ENCODE measurements around the gene SPOP.

The SPOP gene

DNA sequence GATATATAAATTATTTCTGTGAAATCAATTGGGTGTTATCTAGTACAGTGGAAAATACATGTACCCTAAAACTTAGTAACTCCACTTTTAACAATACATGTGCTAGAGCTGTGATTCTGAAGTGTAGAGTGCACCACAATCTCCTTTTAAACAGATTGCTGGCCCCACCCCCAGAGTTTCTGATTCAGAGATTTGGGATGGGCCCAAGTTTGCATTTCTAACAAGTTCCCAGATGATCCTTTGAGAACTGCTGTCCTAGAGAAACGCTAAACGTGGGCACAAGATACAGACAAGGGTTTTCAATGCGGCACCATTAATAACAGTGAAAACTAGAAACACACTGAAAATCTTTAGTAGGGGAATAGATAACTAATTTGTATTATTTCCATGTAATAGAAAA, 53.0 kb downstream of the SPOP start:
- ATAC-seq (ENCODE audit: low read depth) (no peak), DNase-seq (ENCODE audit: low spot score) (no peak)
- TF ChIP-seq, protein P1, sequence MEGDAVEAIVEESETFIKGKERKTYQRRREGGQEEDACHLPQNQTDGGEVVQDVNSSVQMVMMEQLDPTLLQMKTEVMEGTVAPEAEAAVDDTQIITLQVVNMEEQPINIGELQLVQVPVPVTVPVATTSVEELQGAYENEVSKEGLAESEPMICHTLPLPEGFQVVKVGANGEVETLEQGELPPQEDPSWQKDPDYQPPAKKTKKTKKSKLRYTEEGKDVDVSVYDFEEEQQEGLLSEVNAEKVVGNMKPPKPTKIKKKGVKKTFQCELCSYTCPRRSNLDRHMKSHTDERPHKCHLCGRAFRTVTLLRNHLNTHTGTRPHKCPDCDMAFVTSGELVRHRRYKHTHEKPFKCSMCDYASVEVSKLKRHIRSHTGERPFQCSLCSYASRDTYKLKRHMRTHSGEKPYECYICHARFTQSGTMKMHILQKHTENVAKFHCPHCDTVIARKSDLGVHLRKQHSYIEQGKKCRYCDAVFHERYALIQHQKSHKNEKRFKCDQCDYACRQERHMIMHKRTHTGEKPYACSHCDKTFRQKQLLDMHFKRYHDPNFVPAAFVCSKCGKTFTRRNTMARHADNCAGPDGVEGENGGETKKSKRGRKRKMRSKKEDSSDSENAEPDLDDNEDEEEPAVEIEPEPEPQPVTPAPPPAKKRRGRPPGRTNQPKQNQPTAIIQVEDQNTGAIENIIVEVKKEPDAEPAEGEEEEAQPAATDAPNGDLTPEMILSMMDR (IDR thresholded peaks at IDR 0.05; ENCODE audit: poor library complexity, severe bottlenecking) = no peak
- Histone ChIP-seq H3K27me3 (ENCODE audit: insufficient read depth, poor library complexity, severe bottlenecking) (no peaks in the 10 kb centered on the region), H3K4me1 (ENCODE audit: insufficient read depth, poor library complexity, severe bottlenecking) (no peaks in the 10 kb centered on the region), H3K27ac (ENCODE audit: poor library complexity, severe bottlenecking) (no peak overlapping the region), H3K4me3 (ENCODE audit: severe bottlenecking) (no peak overlapping the region), H3K36me3 (ENCODE audit: low read depth) (peaks cover 33% of the 10 kb centered on the region), H3K9me3 (ENCODE audit: severe bottlenecking) (no peaks in the 10 kb centered on the region)

DNA sequence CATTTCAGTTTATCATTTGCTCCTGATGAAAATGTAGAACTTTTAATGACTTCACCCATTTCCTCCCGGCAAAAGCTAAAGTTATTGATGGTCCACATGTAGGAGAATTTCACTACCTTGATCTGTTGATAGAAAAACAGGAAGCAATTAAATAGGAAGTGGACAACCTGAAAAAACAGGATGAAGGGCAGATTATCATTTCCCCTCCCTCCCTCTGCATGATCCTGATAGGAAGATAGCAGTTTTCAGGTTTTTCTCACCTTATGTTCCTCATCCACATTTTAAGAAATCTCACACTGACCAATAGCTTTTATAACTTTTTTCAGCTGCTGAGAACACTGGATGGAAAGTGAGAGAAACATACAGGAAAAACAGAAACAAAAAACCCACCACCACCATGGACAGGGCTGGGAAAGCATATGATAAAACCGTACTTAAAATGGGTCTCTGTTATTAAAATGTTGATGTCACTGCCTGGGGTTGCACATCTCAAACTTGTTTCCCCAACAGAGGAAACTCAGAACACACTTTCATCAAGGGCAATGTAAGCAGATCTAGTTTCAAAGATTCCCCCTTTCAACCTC, 55.9 kb downstream of the SPOP start:
- TF ChIP-seq, protein P1 (IDR thresholded peaks at IDR 0.05; ENCODE audit: poor library complexity, severe bottlenecking) = no peak
- H3K36me3 ChIP-seq (ENCODE audit: low read depth) = peaks cover 51% of the 10 kb centered on the region
- DNase-seq (ENCODE audit: low spot score) (no peak), ATAC-seq (ENCODE audit: low read depth) (no peak)
- no peak overlapping the region for H3K4me3 ChIP-seq (ENCODE audit: severe bottlenecking)
- H3K4me1 ChIP-seq (ENCODE audit: insufficient read depth, poor library complexity, severe bottlenecking) = no peaks in the 10 kb centered on the region
- no peaks in the 10 kb centered on the region for H3K27me3 ChIP-seq (ENCODE audit: insufficient read depth, poor library complexity, severe bottlenecking)
- no peaks in the 10 kb centered on the region for H3K9me3 ChIP-seq (ENCODE audit: severe bottlenecking)
- no peak overlapping the region for H3K27ac ChIP-seq (ENCODE audit: poor library complexity, severe bottlenecking)

DNA sequence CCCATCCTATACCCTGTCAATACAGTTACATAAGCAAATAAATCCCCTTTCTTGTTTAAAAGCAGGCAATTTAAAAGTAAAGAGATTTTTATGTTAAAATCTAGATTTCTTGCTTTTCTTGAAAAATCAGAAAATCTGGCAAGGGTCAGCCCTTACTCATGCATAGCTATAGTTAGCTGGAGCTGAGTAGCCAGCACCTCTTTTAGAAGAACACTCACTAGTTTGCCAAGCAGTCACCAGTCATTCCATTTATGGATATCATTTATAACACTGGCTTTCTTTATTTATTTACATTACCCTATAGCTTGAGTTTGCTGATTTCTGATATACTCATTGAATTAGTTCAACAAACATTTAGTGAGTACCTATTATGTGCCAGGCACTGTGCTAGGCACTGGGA, 56.5 kb downstream of the SPOP start:
- H3K9me3 ChIP-seq (ENCODE audit: severe bottlenecking) = no peaks in the 10 kb centered on the region
- no peaks in the 10 kb centered on the region for H3K27me3 ChIP-seq (ENCODE audit: insufficient read depth, poor library complexity, severe bottlenecking)
- H3K36me3 ChIP-seq (ENCODE audit: low read depth) = peaks cover 53% of the 10 kb centered on the region
- DNase-seq (ENCODE audit: low spot score) (no peak), ATAC-seq (ENCODE audit: low read depth) (no peak)
- TF ChIP-seq, protein P1 (IDR thresholded peaks at IDR 0.05; ENCODE audit: poor library complexity, severe bottlenecking) = no peak
- no peaks in the 10 kb centered on the region for H3K4me1 ChIP-seq (ENCODE audit: insufficient read depth, poor library complexity, severe bottlenecking)
- H3K27ac ChIP-seq (ENCODE audit: poor library complexity, severe bottlenecking) = no peak overlapping the region
- H3K4me3 ChIP-seq (ENCODE audit: severe bottlenecking) = no peak overlapping the region

DNA sequence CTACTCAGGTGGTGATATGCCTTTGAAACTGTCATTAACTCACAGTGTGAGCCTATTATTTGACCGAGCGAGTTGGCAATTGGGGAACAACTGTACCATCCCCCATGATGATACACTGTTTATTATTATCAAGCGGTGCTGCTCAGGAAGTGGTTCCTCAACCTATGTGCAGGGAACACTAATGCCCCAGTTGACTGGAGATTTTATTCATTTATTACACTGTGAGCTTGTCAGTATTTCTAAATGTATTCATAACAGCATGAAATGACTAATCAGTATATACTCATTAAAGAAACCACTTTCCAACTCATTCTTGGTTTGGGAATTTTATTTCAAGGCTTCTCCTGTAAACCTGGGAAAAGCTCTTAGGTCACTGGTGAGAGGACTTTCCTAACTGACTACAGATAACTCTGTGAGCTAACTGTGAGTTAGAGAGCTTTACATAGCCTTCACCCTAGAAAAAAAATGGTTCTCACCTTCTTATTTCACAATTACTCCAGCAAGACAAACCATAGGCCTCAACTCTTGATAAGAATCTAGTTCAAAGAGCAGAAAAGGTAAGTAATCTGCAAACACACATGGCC, 59.8 kb downstream of the SPOP start:
- no peaks in the 10 kb centered on the region for H3K4me1 ChIP-seq (ENCODE audit: insufficient read depth, poor library complexity, severe bottlenecking)
- no peaks in the 10 kb centered on the region for H3K9me3 ChIP-seq (ENCODE audit: severe bottlenecking)
- ATAC-seq (ENCODE audit: low read depth) = no peak
- no peak for DNase-seq (ENCODE audit: low spot score)
- no peak overlapping the region for H3K4me3 ChIP-seq (ENCODE audit: severe bottlenecking)
- peaks cover 67% of the 10 kb centered on the region for H3K36me3 ChIP-seq (ENCODE audit: low read depth)
- no peak overlapping the region for H3K27ac ChIP-seq (ENCODE audit: poor library complexity, severe bottlenecking)
- TF ChIP-seq, protein P1 (IDR thresholded peaks at IDR 0.05; ENCODE audit: poor library complexity, severe bottlenecking) = no peak
- H3K27me3 ChIP-seq (ENCODE audit: insufficient read depth, poor library complexity, severe bottlenecking) = no peaks in the 10 kb centered on the region

DNA sequence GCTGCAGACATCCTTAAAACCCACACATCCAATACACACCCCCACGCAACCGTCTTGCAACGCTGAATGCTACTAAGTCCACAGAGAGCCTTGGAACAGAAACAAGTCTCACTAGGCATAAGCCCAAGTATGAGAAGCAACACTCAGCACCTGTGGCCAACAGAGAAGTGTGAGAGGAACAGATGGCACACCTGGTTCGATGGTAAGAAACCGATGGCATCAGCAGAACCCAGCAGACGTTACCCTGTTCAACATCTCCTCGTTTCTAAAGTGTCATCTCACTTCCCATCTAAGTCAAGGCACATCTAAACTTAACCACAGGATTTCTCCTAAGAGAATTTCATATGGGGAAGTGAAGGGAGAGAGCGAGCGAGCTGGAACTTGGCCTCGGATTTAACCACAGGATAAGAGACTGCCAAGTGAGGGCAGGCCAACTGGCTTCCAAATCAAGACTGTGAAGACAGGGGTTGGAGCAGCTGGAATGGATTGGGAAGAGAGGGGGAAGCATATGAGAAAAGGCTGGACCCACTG, 61.2 kb downstream of the SPOP start:
- no peak for ATAC-seq (ENCODE audit: low read depth)
- Histone ChIP-seq H3K36me3 (ENCODE audit: low read depth) (peaks cover 63% of the 10 kb centered on the region), H3K4me1 (ENCODE audit: insufficient read depth, poor library complexity, severe bottlenecking) (no peaks in the 10 kb centered on the region), H3K9me3 (ENCODE audit: severe bottlenecking) (no peaks in the 10 kb centered on the region), H3K27ac (ENCODE audit: poor library complexity, severe bottlenecking) (no peak overlapping the region), H3K27me3 (ENCODE audit: insufficient read depth, poor library complexity, severe bottlenecking) (no peaks in the 10 kb centered on the region), H3K4me3 (ENCODE audit: severe bottlenecking) (no peak overlapping the region)
- TF ChIP-seq, protein P1 (IDR thresholded peaks at IDR 0.05; ENCODE audit: poor library complexity, severe bottlenecking) = no peak
- no peak for DNase-seq (ENCODE audit: low spot score)

Measured in RWPE2 (cell line).